Raji (cell line): ENCODE results near the gene SLC24A1.

Experiments
- POLR2A ChIP-seq: IDR thresholded peaks from 2 replicates; pipeline ENCODE4 v1.6.1; 2011; ENCODE audit warnings: low read depth, low read length, control low read depth; ENCODE audit not compliant: insufficient read depth

Gene SLC24A1

DNA sequence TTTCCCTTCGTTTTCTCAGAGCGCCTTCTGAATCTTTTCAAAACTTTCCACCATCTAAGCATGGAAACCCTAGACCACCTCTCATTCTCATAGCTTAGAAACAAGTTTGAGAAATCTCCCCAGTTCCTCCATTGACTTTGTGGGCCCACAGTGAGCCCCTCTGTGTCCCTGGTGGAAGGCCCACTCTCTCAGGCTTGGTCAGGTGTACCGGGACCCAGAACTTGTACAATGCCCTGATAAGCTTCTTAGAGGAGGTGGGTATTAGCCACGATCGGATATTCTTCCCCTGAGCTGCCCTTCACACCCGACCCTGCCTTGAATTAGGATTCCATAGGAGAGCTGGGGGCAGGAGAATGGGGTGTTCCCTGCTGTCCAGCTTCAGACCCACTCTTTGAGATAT, at the start of gene SLC24A1:
TSS of gene SLC24A1 (plus strand) at position 301 of the 400 bp plus-strand sequence. CDS start 2,143 bp downstream, outside the sequence.
- TF ChIP-seq POLR2A, result no peak

DNA sequence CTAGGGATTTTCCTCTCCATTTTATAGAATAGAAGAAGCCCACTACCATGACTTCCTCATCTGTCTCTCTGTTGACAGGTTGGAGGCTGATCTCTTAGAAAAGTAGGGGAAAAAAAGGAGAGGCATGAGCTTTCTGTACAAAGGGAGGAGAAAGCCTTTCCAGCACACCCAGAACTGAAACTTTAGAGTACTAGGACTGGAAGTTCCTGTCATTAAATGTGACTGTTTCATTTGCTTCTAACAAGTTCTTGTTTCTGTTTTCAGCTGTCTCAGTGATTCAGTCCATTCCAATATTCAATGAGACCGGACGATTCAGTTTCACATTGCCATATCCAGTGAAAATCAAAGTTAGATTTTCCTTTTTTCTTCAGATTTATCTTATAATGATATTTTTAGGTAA, 49.8 kb upstream of the SLC24A1 start:
- no peak for TF ChIP-seq POLR2A

DNA sequence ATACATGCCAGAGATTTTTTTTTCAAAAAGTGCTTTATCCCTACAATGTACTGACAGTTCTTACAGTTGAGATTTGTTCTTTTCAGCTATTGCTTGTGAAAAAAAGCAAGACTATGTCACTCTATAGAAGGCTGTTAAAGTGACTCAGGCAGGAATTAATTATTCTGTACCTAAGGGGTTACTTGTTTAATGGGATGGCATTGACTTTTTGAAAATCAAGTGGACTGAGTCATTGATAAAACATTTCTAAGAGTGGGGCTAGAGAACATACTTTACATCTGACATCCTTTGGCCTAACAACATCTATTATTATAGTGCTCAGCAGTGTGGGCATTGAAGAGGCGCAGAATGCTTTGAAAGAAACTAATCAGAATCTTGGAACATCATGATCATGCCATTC, 45.1 kb upstream of the SLC24A1 start:
- TF ChIP-seq POLR2A, result no peak

DNA sequence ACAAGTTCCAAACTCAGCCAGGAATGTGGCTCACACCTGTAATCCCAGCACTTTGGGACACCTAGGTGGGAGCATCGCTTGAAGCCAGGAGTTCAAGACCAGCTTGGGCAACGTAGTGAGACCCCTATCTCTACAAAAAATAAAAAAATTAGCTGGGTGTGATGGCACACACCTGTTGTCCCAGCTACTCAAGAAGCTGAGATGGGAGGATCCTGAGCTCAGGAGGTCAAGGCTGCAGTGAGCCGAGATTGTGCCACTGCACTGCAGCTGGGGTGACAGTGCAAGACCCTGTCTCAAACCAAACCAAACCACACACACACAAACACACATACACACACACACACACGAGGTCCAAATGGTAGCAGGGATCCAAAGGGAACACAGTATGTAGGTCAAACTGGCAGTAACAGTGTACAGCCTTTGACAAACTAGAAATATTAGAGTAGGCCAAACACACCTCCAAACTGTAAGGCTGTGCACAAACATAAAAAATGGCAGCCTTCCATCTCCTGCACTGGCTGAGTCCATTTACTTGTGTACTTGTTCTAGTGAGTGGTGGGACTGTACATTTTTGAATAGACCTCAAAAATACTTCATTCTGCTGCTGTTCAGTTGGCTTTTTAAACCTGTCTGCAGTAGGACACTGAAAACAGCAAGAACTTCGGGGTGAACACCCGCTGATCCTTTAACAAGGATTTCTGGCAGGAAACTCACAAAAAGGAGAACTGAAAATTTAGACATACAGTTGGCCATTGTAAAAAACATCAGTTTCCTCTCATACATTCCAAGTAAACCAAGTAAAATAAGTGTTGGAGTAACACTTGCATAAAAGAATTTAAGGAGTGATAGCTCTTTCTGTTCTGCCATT, 44.4 kb upstream of the SLC24A1 start:
- no peak for TF ChIP-seq POLR2A

DNA sequence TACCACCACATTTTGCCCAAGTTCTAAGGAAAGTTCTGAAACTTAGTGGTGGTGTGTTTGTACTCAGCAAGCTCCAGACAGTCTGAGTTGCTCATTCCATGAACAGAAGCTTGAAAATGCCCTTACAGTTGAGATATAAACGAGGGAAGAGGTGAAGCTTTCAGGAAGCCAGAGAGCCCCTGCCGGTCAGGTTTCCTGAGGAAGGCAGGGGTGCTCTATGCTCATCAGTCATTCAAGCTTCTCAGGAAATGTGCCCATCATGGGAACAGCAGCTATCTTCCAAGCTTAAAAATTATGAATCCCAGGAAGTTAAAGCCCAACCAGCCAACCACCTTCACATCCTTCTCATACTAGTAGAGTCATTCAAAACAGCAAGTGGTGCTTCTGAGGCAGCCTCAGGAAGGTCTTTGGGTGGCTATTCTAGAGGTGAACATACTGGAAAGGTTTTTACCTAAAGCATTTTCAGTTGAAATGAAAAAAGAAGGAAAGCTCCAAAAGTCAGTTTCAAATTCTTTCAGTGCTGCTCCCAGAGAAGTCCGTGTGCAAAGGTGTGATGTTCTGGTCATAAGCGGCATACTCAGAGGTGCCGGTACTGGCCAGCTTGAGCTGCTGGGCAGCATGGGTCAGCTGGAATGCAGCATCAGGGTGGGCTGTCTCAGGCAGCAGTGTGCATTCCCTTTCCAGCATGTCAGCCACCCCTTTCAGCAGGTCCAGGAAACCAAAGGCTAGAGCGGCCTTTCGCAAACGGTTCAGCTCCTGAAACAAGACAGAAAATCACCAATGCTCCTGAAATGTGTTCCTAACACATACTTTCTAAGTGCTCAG, 42.6 kb upstream of the SLC24A1 start:
- TF ChIP-seq POLR2A, result no peak

DNA sequence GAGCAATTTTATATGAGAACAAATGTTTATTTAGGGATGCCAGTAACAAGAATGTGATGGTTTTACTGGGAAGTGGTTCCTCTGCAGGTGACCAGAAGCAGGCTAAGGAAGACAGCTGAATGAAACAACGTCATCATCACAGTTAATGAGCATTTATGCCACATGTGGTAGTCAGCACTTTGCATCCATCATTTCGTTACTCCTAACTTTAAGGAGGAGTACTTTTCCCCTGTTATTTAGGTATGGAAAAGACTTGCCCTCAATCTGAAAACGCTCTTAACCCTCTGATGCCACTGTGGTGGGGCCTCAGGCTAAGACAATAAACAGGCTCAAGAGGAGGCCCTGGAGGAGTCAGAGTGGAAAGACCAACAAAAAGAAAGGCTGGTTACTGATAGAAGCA, 42.0 kb upstream of the SLC24A1 start:
- TF ChIP-seq POLR2A, result no peak

DNA sequence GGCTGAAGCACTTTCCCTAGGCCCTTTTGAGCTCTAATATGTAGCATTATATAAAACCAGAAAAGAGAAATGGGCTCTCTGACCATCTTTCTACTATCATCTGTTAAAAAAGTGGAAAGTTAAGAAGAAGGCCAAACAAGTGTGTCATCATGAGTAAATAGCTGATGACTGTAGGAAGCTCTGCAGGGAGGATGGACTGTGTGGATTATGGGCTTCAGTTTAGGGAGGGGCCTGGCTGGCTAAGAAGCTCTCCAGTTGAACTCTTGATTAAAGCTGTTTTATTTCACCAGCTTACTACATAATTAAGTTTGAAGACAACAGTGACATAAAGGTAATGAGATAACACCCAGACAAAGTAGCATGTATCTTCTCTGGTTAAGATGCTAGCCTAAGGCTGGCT, 41.5 kb upstream of the SLC24A1 start:
- TF ChIP-seq POLR2A, result no peak

DNA sequence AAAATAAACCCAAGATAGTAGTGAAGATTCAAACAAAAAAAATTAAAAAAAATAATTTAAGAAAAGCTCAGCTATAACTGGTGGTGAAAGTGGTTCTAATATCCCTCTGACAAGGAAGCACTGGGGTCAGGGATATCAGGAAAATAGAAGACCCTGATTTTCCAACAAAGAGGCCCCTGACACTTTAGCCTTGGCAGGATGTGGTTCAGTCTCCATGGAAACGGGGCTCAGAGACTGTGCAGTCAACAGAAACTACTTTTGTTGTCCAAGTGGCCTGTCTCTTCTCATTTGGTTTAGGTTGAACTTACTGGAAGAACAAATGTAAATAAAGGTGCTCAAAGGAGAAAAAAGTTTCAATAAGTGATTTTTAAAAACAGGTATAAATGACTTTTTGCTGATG, 38.0 kb upstream of the SLC24A1 start:
- TF ChIP-seq POLR2A, result no peak

DNA sequence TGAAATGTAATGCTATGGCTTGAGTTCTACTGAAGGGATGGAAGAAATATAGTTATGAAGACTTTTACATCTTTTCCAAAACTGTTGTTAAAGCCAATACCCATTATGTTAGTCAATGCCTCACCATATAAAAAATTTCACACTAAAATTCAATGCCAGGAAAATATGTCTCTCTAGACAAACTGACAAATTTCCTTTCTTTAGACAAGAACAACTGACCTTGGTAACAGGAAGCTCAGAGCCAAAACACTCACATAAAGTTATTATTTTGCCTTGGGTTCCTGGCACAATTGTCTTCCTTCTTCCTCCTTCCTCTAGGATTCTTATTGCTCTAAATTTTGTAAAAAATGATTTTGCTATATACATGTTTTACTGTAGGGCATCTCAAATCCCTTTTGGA, 37.5 kb upstream of the SLC24A1 start:
- TF ChIP-seq POLR2A, result no peak

DNA sequence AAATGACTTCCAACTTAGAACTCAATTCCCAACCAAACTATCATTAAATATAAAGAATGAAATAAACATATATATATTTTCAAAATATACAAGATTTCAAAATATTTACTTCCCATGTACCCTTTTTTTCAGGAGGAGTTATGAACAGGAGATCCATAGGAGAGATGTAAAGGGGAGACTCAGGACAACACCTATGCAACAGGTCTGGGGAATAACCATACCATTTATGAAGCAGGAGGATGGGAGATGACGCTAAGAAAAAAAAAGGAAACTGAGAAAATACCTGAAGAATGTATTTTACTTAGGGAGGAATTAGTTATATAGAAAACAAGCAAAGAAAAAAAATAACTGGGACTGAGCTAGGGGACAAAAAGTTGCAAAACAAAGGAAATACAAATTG, 34.6 kb upstream of the SLC24A1 start:
- no peak for TF ChIP-seq POLR2A

DNA sequence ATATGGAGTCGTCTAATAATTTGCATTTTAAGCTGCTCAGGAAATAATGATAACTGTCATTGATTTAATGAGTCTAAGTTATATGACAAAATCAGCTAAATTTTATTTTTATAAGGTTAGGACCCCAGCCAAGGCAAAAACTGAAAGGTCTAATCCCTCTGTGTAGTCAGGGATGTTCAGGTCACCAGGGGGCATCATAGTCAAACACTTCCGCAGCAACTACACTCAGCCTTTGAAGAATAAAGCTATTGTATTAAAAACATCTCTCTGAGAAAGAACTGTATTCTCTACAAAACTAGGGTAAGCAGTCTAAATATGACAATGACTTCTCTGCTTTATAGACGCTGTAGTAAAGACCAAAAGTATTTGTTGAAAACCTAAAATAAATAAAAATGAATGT, 25.8 kb upstream of the SLC24A1 start:
- no peak for TF ChIP-seq POLR2A

DNA sequence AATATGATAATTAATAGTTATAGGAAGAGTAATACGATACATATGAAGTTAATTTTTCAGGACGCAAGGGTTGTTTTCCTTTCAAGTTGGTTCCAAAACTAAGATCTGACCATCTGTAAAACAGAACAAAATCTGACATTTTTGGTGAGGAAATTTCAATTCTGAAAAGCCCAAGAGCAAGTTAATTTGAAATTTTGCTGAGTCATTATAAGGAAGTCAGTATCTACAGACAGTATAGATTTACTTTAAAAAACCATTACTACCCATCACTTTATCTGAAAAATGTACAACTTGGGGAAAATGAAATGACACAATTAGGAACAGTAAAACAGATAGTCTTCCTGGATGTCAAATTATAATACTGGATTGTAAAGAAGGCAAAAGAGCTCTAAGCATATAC, 23.3 kb upstream of the SLC24A1 start:
- TF ChIP-seq POLR2A, result no peak

DNA sequence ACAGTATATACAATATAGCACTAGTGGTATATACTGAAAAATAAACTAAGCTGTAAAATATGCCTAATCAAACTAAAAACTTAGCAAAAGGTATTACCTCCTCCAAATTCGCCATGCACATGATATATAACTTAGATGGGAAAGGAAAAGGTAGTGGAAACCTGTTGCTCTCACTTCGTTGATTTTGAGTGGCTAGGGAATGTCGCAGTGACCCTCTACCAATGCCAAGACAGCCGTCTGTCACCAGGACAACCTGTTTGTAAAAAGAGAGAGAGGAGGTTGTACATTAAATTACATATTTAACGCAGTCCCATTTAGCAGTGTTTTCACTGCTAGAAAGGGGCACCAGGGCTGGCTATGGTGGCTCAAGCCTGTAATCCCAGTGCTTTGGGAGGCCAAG, 22.1 kb upstream of the SLC24A1 start:
- TF ChIP-seq POLR2A, result no peak

DNA sequence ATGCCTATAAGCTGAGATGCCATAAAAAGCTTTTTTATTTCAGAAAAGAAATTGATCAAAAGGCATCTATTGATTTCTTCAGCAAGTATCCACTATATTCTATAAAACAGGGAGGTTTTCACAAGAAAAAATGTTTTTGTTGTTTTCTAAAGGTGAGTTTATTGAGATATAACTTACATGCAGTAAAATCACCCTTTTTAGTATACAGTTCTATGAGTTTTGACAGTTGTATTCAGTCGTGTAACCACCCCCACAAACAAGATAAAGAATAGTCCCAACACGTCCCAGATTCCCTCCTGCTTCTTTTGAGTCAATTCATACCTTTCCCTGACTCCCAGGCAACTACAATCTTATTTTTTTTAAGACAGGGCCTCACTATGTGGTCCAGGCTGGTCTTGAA, 18.6 kb upstream of the SLC24A1 start:
- no peak for TF ChIP-seq POLR2A

DNA sequence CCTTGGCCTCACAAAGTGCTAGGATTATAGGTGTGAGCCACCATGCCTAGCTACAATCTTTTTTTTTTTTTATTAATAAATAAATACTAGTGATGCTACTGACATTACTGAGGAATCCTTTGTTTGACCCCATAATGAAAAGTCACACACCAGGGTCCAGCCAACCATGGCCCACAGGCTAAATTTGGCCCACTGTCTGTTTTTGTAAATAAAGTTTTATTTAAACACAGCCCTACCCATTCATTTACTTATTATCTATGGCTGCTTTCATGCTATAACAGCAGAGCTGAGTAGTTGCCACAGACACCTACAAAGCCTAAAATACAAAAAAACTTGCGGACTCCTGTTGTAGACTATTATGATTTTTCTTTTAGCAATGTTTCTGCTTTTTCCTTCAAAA, 18.2 kb upstream of the SLC24A1 start:
- TF ChIP-seq POLR2A, result no peak

DNA sequence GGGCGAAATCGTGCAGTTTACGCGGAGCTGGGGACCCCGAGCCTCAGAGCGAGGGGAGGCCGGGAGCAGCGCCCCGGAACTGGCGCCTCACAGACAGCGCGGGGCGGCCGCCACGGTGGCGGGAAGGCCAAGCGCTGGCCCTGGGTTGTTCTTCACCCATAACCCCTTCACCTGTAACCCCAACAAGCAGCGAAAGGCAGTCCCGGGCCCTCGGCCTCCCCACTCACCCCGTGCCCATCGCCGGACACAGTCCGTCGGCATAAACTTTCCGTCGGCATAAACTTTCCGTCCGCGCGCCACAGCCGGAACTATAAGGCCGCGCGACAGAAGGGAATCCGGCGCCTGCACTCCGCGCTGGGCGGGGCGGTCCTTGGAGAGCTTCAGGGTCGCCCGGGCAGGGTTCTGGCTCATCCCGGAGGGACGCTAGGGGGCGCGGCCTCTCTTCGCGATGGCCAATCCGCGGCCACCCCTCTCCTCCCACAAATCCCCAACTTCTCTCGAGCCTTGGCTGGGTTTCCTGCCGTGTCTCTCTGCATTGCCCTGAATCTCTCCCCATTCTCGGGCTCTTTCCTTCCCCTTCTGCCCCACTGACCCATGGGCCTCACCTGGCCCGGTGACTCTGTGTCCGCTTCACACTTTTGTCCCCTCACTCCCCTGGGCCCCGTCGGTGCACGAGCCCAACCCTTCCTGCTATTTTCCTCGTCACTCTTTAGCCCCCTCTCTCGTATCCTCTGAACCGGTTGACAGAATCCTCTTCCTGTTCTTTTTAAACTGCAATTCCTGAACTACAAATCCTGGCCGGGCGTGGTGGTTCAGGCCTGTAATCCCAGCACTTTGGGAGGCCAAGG, 10.6 kb upstream of the SLC24A1 start, which contains the start of gene INTS14:
TSS of gene INTS14 (minus strand) at position 261 of the 848 bp plus-strand sequence. CDS start 3,751 bp downstream, outside the sequence.
- TF ChIP-seq POLR2A, result peak; percentile 96
